Measurements from ENCODE around the gene HIPK4.

HIPK4 gene

DNA sequence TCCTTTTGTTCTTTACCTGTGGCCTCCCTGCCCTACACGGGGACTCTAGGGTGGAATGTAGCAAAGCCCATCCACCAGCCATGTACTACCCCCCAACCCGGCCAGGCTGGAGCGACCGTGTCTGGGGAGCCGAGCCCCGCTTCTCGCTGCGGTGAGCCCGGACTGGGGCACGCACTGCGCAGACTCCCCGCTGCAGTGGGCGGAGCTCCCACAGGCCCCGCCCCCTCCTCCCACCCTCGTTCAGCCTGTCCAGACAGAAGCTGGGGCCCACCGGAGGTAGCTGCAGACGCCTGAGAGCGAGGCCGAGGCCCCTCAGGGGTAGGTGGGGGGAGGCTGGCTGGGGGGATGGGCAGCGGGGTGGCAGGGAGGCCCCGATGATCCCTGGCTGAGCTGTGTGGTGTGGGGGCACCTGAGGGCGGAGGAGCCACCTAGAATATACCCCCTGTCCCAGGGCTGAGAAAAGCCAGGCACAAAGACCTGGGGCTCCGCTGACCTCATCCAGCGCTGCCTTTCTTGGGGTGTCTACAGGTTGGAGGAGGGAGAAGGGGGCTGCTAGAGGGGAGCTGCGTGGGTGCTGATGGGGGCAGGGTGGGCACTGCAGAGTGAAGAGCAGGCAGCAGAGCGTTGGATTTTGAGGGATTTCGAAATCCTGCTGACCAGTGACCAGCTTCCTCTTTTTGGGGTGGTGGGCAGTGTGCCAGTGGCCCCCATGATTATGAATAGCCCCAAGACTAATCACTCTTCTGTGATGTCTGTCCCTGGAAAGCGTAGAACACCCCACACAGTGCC lies 24.2 kb downstream of the HIPK4 start:
- DNase-seq, result peak; percentile 74

DNA sequence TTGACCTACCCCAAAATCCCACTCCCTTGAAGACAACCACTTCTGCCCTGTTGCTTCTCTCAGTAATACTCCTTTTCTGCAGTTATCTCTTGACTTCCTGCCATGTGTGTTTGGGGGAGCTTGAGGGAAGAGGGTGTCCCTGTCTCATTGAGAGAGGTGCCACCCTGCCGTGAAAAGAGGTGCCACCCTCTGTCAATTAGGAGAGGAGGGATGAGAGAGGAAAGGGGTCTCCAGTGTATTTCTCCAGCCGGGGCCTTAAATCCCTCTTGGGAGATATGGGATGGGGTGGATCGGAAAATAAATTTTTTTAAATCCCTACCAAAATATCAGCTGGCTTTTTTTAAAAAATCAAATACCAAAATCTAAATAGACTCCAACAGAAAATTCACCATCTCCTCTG lies 25.0 kb downstream of the HIPK4 start:
- no peak for DNase-seq

DNA sequence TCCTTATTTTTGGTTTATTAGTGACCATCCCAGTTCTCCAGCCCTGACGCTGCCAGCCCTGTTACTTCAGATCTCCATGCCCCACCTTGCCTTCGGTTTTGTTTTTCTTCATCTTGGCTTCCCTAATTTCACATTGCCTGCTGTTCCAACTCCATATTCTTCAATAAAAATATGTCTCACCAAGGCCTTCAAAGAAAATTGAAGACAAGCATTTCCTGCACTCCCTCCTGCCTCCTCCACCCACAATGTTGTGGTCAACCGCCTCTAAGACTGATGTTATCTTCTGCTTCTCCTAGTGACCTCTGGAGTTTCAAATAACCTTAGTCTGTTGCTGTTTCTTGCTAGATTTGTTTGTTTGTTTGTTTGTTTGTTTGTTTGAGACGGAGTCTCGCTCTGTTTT lies 26.9 kb downstream of the HIPK4 start:
- no peak for DNase-seq

DNA sequence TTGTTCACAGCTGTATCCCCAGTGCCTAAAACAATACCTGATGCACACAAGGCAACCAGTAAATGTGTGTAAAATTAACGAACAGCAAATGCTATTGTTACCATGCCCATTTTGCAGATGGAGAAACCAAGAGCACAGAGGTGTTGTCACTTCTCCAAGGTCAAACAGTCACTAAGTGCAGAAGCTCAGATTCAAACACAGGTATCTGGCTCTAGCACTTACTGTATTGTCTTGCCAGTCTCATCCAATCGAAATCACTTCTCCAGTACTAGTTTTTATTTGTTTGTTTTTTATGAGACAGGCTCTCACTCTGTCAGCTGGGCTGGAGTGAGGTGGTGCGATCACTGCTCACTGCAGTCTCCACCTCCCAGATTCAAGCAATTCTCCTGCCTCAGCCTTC lies 27.8 kb downstream of the HIPK4 start:
- DNase-seq, result no peak

DNA sequence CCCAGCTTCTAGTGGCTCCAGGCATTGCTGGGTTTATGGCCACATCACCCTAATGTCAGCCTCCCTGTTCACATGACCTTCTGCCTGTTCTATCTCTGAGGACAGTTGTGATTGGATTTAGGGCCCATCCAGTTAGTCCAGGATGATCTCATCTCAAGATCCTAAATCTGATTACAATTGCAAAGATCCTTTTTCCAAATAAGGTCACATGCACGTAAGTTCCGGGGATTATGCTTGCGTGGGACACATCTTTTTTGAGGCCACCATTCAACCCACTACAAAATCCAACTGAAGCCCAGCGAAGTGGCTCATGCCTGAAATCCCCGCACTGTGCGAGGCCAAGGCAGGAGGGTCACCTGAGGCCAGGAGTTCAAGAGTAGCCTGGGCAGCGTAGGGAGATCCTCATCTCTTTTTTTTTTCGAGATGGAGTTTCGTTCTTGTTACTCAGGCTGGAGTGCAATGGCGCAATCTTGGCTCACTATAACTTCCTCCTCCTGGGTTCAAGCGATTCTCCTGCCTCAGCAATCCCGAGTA lies 29.2 kb downstream of the HIPK4 start:
- DNase-seq, result no peak

DNA sequence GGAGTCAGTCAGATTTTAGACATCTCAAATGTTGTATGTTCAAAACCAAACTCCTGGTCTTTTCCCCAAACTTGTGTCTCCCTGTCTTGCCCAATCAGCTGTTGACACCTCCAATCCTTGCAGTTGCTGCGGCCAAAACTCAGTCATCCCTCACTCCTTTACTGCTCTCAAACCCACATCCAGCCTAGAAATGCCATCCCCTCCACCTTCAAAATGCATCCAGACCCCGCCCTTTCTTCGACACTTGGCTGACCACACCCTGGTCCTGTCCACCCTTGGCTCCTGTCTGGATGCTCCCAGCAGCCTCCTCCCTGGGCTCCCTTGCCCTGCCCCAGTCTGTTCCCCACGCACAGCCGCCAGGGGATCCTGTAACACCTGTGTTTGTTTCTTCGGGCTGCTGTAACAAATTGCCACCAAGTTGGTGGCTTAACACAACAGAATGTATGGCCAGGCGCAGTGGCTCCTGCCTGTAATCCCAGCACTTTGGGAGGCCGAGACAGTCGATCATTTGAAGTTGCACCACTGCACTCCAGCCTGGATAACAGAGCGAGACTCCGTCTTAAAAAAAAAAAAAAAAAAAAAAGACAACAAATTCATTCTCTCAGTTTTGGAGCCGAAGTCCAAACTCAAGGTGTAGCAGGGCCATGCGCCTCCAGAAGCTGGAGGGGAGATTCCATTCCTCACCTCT lies 29.8 kb downstream of the HIPK4 start:
- no peak for DNase-seq

DNA sequence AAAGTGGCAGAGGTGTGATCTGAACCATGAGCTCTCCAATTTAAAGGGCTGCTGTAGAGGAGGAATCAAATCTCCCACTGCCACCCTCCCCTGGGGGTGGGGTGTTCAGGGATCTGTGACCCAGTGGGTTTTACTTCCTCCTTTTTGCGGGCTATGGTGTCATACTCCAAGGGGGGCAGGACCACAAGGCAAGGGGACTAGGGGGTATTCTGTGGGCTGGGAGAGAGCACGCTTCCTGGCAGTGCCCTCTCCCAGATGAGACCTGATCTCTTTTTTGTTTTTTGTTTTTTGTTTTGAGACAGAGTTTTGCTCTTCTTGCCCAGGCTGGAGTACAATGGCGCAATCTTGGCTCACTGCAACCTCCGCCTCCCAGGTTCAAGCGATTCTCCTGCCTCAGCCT lies 31.2 kb downstream of the HIPK4 start:
- no peak for DNase-seq

DNA sequence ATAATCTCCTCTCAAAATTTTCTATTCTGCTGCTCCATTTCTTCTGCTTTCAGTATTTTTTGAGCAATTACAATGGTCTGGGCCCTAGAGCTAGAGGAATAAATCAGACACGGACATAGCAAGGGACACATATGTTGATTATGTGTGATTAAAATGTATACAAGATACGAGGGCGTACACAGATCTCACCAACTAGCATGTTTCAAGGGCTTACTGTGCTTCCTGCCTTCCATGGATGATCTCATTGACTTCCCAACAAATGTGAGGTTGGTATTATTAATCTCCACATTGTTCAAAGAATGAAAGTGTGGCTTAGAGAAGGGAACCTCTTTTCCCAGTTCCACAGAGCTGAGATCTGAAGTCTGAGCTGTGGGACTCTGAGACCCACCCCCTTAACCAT lies 32.3 kb downstream of the HIPK4 start:
- peak; percentile 31 for DNase-seq

DNA sequence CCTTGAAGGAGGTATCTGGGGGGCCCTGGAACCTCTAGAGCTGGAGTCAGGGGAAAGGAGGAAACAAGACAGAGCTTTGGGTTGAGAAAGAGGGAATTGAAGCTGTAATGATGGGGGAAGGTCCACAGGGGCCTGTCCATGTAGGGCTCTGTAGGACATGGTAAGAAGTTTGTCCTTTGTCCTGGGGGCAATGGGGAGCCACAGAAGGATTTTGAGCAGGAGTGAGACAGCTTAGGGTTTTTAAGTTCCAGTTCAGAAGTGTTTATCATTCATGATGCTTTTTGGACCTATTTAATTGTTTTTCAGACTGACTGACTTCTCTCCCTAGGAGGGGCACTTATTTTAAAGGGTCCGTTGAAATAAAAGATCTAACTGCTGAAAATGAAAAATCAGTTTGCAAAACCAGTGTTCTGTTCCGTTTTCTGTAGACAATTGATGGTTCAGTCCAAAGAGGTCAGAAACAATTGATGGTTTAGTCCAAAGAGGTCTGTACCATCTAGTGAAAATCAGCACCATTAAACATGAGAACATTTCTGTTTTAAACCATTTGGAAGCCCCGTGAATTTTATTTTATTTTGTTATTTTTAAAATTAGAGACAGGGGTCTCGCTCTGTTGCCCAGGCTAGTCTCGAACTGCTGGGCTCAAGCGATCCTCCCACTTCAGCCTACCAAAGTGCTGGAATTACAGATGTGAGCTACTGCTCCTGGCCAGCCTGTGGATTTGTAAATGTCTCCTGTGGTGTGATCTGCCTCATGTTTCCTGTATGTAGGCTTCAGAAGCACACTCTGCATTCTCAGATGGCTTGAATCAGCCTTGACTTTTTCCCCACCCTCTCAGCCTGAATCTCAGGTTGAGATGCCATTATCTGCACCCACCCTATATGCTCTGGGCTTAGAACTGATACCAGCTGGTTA lies 33.0 kb downstream of the HIPK4 start:
- DNase-seq, result peak; percentile 35

DNA sequence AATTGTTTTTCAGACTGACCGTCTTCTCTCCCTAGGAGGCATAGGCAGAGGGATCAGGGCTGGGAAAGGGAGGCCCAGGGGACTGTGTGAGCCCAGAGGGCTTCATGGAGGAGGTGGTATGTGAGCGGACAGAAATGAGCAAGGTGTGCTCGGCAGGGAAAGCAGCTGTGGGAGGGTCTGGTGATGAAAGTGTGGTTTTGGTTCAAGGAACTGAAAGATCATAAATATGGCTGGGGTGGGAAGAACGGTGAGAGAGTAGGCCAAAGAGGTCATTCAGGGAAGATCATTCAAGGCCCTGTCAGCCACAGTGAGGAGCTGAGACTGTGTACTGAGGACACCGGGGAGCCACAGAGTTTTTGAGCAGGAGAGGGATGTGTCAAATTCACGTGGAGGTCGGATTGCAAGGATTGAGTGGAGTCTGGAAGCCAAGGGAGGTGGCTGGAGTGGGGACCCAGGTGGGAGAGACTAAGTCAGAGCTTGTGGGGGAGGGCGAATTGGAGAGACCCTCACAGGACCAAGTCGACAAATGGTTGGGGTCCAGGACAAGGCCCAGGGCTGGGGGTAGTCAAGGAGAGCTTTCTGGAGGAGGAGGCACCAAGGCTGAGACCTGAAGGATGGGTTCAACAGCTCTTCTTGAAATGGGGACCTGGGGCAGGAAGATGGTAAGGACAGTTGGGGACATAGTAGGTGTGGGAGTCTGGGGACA lies 33.9 kb downstream of the HIPK4 start:
- no peak for DNase-seq

DNA sequence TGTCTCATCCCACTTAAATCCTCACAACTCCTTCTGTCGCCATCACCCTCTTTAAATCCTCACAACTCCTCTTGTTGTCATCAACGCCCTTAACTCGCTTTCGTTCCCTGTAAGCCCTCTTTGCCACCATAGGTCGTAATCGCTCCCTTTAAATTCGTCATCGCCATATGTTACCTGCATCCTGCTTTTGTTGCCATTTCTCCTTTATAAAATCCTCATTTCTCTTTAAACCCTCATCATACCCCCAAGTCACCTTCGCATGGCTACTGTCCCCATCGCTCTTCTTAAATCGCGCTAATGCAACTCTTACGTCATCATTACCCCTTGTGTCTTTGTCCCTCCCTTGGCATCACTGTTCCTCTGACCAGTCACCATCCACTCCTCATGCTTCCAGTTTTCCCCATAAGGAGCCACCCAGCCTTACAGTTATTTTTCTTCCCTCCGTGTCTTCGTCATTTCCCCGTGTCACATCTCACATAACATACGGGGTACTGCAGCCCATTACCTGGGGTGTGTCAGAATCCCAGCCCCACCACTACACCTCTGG lies 40.9 kb downstream of the HIPK4 start:
- DNase-seq, result peak; percentile 37

DNA sequence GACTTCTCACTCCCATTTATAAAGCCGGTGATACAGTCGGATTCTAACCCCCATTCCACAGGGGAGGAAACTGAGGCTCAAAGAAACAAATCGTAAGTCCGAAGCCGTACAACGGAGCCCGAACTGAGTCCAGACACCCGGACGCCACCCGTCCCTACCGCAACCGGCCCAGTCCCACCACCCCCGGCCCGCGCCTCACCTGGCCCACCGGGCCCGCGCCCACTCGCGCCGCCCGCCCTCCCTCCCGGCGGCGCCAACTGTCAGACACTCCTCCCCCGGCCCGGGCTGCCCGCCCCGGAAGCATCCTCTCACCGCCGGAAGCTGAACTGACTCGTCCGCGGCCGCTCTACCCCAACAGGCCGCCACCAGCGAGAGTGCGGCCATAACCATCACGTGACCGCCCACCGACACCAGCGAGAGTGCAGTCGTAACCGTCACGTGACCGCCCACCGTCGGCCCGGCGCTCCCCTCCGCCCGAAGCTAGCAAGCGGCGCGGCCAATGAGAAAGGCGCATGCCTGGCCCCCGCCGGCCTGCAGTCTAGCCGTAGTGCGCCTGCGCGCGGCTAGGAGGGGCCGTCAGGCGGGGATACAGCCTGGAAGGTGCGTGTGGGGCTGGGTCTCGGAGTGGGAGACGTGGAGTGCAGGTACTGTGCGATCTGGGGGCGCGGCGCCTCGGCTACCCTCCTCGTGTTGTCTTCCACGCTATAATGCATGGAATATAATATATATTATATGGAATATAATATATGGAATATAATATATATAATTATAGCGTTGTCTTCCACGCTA lies 41.7 kb downstream of the HIPK4 start, which contains the start of the genes C19orf47 and PLD3:
C19orf47 (minus strand) TSS at position 273 of the 789 bp plus-strand sequence. CDS start 6,540 bp downstream, outside the sequence.
PLD3 (plus strand) TSS at position 571 of the 789 bp plus-strand sequence. CDS start 17,789 bp downstream, outside the sequence.
- DNase-seq, result peak; percentile 99

DNA sequence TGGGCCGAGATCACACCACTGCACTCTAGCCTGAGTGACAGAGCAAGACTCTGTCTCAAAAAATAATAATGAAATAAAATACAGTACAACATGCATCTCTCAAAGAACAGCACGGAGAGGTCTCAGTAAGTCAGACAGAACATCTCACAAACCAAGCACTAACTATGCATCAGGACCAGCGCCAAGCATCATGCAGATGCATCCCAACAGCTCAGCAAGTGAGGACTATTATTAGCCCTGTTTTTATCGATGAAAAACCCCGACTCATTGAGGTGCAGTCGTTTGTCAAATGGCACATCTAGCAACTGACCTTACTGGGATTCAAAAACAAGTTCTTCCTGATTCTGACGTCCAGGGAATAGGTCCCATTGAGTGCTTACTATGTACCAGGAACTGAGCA lies 45.6 kb downstream of the HIPK4 start:
- DNase-seq, result no peak

DNA sequence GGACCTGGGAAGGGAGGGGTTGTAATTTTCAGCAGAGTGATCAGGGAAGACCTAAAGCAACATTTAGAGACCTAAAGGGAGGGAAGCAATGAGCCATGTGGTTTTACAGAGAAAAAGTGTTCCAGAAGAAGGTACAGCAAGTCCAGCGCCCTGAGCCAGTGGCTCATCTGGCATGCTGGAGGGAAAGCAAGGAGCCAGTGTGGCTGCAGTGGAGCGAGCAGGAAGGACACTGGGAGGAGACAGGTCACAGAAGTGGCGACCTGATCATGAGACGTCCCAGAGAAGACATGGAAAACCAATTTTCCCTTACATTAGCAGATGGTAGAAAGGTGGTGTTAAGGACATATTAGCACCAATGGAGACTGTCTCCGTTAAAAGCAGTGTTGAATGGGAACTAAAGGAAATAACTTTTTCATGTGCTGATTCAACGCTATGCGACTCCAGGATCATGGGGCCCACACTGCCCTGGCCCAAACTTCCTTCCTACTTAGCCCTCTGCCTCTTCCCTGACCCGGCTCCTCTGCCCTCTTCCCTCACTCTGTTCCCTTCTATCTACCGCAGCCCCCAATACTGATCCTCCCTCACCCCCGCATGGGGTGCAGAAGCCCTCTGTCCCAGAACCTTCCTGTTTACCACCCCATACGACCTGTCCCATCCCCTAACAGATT lies 47.2 kb downstream of the HIPK4 start:
- no peak for DNase-seq

DNA sequence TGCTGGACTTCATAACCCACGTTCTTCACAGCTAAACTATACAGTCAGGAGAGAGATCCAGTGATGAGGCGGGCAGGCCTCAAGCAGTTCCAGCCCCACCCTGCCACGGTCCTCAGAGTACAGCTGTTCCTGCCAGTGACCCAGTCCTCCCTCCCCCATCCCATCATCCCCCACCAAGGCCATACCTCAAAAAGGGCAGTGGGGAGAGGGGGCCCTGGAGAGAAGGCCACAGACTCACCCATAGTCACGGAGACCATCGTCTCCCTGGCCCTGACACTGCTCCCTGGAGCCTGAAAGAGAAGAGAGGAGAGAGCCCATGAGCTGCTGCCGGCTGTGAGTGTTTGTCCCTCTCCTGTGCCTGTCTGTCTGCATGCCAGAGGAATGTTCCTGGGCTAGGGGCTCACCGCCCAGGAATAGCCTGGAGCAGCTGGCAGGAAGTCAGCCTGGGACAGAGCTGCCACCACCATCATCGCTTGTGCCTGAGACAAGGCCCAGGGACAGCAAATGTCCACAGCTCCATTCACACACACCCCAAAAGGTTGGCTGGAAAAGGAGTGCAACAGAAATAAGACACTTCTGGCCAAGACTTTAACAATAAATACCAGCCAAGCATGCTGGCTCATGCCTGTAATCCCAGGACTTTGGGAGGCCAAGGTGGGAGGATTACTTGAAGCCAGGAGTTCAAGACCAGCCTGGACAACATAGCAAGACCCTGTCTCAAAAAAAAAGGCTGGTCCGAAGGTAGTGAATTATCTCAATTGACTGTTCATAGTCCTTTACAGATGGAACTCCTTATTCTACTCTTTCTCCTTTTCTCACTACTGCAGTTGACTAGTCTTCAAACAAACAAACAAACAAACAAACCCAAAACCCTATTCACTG lies 48.1 kb downstream of the HIPK4 start:
- DNase-seq, result no peak

DNA sequence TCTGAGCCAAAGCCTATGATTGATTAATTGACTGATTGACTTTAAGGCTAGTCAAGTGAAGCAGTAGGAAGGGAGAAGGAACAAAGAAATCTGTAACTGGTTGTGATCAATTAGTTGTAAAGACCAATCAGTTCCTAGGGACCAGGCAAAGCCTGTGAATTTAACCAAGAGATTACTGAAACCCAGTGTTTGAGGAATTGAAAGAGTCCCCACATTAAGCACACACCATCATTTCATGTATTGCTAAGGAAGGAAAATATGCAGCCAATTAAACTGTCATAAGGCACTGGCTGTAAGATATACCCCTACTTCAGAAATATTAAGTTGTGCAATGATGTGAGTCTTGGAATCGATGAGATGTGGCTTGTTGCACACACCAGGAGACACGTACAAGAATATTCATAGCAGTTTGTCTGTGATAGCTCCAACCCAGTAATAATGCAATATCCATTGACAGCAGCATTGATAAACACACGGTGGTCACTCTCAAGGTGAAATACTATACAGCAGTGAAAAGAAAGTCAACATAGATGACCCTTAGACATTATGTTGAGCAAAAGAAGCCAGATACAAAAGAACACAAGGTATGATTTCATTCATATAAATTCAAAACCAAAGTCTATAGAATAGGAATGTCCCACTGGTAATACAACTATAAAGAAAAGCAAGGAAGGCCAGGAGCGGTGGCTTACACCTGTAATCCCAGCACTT lies 50.8 kb downstream of the HIPK4 start:
- DNase-seq, result no peak

DNA sequence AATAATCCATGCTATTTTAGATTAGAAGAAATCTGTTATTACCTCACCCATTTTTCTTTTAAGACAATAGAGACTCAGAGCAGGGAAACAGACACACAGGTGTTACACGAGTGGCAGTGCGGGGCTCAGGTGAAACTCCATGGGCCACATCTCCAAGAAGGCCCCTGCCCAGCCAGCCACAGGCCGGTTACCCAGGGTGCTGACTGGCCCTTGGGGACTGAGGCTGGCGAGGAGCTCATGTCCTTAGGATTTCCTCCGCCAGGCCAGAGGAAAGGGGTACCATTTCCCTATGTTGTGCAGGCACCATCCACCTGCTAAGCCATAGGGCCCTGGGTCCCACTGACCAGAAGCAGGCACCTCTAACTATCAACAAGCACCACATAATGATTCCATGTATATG lies 52.4 kb downstream of the HIPK4 start:
- no peak for DNase-seq

DNA sequence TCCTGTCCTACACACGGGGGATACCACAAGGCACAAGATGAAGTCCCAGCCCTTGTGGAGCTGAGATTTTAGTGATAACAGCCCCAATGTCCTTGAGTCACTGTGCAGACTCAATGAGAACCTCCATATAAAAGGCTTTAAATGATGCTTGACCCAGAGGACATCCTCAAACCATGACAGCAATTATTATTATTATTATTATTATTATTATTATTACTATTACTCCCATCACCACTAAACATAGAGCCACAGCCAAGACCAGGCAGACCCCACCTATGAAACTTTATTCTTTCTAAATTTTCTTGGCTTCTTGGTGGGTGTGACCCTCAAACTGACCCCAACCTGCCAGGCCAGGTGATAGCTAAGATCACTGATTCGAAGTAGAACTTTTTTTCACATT lies 52.9 kb downstream of the HIPK4 start:
- DNase-seq, result no peak

DNA sequence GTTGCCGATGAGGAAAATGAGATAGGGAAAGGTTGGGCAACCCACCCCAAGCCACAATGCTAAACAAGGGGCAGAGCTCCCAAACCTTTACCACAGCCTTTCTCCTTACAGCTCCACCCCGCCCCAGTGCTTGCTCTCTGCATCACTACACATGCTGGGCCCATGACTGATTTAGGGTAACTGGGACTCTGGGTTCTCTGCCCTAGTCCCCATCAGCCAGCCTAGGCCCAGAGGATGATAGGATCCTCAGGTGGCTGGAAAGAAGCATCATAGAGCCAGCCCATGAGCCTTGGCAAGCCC lies 53.4 kb downstream of the HIPK4 start:
- DNase-seq, result no peak

Measured in fibroblast of skin of right biceps (primary cell).